Body of pancreas (tissue), 4 donors: Measurements from ENCODE around the gene JMJD7.

Experiments used
- CTCF ChIP-seq, 7 experiments: fragments of 450-650 bp in 4 of 7; fragments of 200-600 bp in 3 of 7; sonication (generic) in 3 of 7; IDR thresholded peaks; one replicate each; pipeline ENCODE4 v1.5.1; 2016 to 2019; ENCODE audit warnings: antibody characterized with exemption in 7 of 7
- POLR2A ChIP-seq, 3 donors: fragments of 450-650 bp; IDR thresholded peaks; one replicate each; pipeline ENCODE4 v1.6.1; 2016; ENCODE audit warnings: antibody characterized with exemption in 3 of 3, mild to moderate bottlenecking in 2 of 3

GRCh38 chr15:41841131-41841530, 13.2 kb downstream of the JMJD7 start:
- TF ChIP-seq CTCF (IDR thresholded peaks at IDR 0.05) (no peak), POLR2A (IDR thresholded peaks at IDR 0.05) (no peak)
